ENCODE measurements around the gene HES3.
A peak's percentile ranks its signal among the peaks of the same experiment; 100 is the strongest.

Gene HES3

GRCh38 chr1:6260961-6261614 lies 17.1 kb downstream of the HES3 start, which contains the start of gene GPR153:
TSS of gene GPR153 (minus strand) at chr1:6261098. CDS start at chr1:6254905, 6,193 bp downstream.
- Histone ChIP-seq H3K27ac (replicated peaks) (no peak within 1 kb of the TSS), H3K27me3 (ENCODE audit: insufficient read depth, poor library complexity, severe bottlenecking) (peaks cover 28% of the 10 kb centered on the region), H3K4me3 (replicated peaks; ENCODE audit: insufficient read depth, low read length) (peak within 1 kb of the TSS; percentile 36)
- TF ChIP-seq, protein P1, sequence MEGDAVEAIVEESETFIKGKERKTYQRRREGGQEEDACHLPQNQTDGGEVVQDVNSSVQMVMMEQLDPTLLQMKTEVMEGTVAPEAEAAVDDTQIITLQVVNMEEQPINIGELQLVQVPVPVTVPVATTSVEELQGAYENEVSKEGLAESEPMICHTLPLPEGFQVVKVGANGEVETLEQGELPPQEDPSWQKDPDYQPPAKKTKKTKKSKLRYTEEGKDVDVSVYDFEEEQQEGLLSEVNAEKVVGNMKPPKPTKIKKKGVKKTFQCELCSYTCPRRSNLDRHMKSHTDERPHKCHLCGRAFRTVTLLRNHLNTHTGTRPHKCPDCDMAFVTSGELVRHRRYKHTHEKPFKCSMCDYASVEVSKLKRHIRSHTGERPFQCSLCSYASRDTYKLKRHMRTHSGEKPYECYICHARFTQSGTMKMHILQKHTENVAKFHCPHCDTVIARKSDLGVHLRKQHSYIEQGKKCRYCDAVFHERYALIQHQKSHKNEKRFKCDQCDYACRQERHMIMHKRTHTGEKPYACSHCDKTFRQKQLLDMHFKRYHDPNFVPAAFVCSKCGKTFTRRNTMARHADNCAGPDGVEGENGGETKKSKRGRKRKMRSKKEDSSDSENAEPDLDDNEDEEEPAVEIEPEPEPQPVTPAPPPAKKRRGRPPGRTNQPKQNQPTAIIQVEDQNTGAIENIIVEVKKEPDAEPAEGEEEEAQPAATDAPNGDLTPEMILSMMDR (IDR thresholded peaks at IDR 0.05; ENCODE audit: insufficient read depth, low read length) = no peak
- TF ChIP-seq REST (IDR thresholded peaks at IDR 0.05; ENCODE audit: insufficient replicate concordance, low read depth) = no peak
- TF ChIP-seq POLR2AphosphoS5 (IDR thresholded peaks at IDR 0.05; ENCODE audit: low read depth) = no peak
- TF ChIP-seq GABPA (IDR thresholded peaks at IDR 0.05; ENCODE audit: low read depth) = no peak
- TF ChIP-seq SPI1 (IDR thresholded peaks at IDR 0.05; ENCODE audit: borderline replicate concordance, low read depth) = no peak
- peak in 1 of 2 experiments; percentile 15 for DNase-seq (ENCODE audit: low read depth in 1 of 2, low spot score in 1 of 2)

GRCh38 chr1:6261615-6261995 lies 17.6 kb downstream of the HES3 start:
- TF ChIP-seq, protein P1 (IDR thresholded peaks at IDR 0.05; ENCODE audit: insufficient read depth, low read length) = no peak
- TF ChIP-seq GABPA (IDR thresholded peaks at IDR 0.05; ENCODE audit: low read depth) (no peak), POLR2AphosphoS5 (IDR thresholded peaks at IDR 0.05; ENCODE audit: low read depth) (no peak), SPI1 (IDR thresholded peaks at IDR 0.05; ENCODE audit: borderline replicate concordance, low read depth) (no peak), REST (IDR thresholded peaks at IDR 0.05; ENCODE audit: insufficient replicate concordance, low read depth) (no peak)
- H3K4me3 ChIP-seq (replicated peaks; ENCODE audit: insufficient read depth, low read length) = no peak overlapping the region
- no peak overlapping the region for H3K27ac ChIP-seq (replicated peaks)
- peaks cover 28% of the 10 kb centered on the region for H3K27me3 ChIP-seq (ENCODE audit: insufficient read depth, poor library complexity, severe bottlenecking)
- DNase-seq (ENCODE audit: low read depth in 1 of 2, low spot score in 1 of 2) = no peak

GRCh38 chr1:6262555-6263420 lies 18.8 kb downstream of the HES3 start:
- H3K27ac ChIP-seq (replicated peaks) = no peak overlapping the region
- no peak for DNase-seq (ENCODE audit: low read depth in 1 of 2, low spot score in 1 of 2)

GRCh38 chr1:6263716-6264115 lies 19.7 kb downstream of the HES3 start:
- H3K27me3 ChIP-seq (ENCODE audit: insufficient read depth, poor library complexity, severe bottlenecking) = peaks cover 26% of the 10 kb centered on the region
- DNase-seq (ENCODE audit: low read depth in 1 of 2, low spot score in 1 of 2) = no peak
- TF ChIP-seq REST (IDR thresholded peaks at IDR 0.05; ENCODE audit: insufficient replicate concordance, low read depth) = no peak
- TF ChIP-seq SPI1 (IDR thresholded peaks at IDR 0.05; ENCODE audit: borderline replicate concordance, low read depth) = no peak
- TF ChIP-seq POLR2AphosphoS5 (IDR thresholded peaks at IDR 0.05; ENCODE audit: low read depth) = no peak
- TF ChIP-seq, protein P1 (IDR thresholded peaks at IDR 0.05; ENCODE audit: insufficient read depth, low read length) = no peak
- TF ChIP-seq GABPA (IDR thresholded peaks at IDR 0.05; ENCODE audit: low read depth) = no peak
- H3K4me3 ChIP-seq (replicated peaks; ENCODE audit: insufficient read depth, low read length) = no peak overlapping the region
- no peak overlapping the region for H3K27ac ChIP-seq (replicated peaks)

More at GRCh38 chr1:6262555-6263420, 18.8 kb downstream of the HES3 start:
- no peak for TF ChIP-seq GABPA (IDR thresholded peaks at IDR 0.05; ENCODE audit: low read depth)
- no peak for TF ChIP-seq POLR2AphosphoS5 (IDR thresholded peaks at IDR 0.05; ENCODE audit: low read depth)
- no peak for TF ChIP-seq SPI1 (IDR thresholded peaks at IDR 0.05; ENCODE audit: borderline replicate concordance, low read depth)
- no peak overlapping the region for H3K4me3 ChIP-seq (replicated peaks; ENCODE audit: insufficient read depth, low read length)
- H3K27me3 ChIP-seq (ENCODE audit: insufficient read depth, poor library complexity, severe bottlenecking) = peaks cover 28% of the 10 kb centered on the region
